Adrenal gland (tissue), 12 donors: ENCODE measurements around the gene RAD51D. TPM values are rescaled to one million over a fixed set of nuclear protein-coding genes. Genes with fewer than 3 reads are reported as not detected.

Experiments
- DNase-seq, 7 donors: peaks; one replicate each; pipeline ENCODE4 v3.0.0-alpha.2; 2019 to 2020
- H3K27ac ChIP-seq, 5 donors: fragments of 200-600 bp; sonication (generic) in 4 of 5; 1 replicate in 3 of 5; 2 replicates in 2 of 5; pipeline versions ENCODE4 v1.5.1 to v1.8.0; 2016 to 2020; ENCODE audit warnings: mild to moderate bottlenecking in 1 of 5
- H3K27me3 ChIP-seq: fragments of 200-600 bp; 2 replicates; pipeline ENCODE4 v1.8.0; 2021
- H3K36me3 ChIP-seq, 2 donors: fragments of 200-600 bp; replicated peaks in 1 of 2; 1 replicate in 1 of 2; 2 replicates in 1 of 2; pipeline versions ENCODE4 v1.5.1 to v1.8.0; 2018 to 2022
- H3K4me1 ChIP-seq, 2 donors: fragments of 200-600 bp; replicated peaks in 1 of 2; 1 replicate in 1 of 2; 2 replicates in 1 of 2; pipeline versions ENCODE4 v1.5.1 to v1.8.0; 2018 to 2021
- H3K4me3 ChIP-seq, 4 donors: fragments of 200-600 bp; sonication (generic) in 3 of 4; one replicate each; pipeline ENCODE4 v1.5.1; 2016 to 2018
- H3K9me3 ChIP-seq, 3 donors: fragments of 200-600 bp; sonication (generic) in 1 of 3; replicated peaks in 1 of 3; 1 replicate in 2 of 3; 2 replicates in 1 of 3; pipeline versions ENCODE4 v1.5.1 to v1.8.0; 2016 to 2021
- CTCF ChIP-seq, 6 experiments: fragments of 450-650 bp in 4 of 6; fragments of 200-600 bp in 2 of 6; sonication (generic) in 1 of 6; IDR thresholded peaks; 1 replicate in 5 of 6; 2 replicates in 1 of 6; pipeline versions ENCODE4 v1.5.1 to v1.8.0; 2016 to 2021; ENCODE audit warnings: antibody characterized with exemption in 6 of 6, mild to moderate bottlenecking in 2 of 6, moderate library complexity in 1 of 6
- POLR2A ChIP-seq, 2 donors: fragments of 450-650 bp; IDR thresholded peaks; one replicate each; pipeline ENCODE4 v1.6.1; 2017; ENCODE audit warnings: antibody characterized with exemption in 2 of 2, mild to moderate bottlenecking in 2 of 2, moderate library complexity in 1 of 2
- WGBS, 4 donors: extraction: QIAGEN DNeasy Blood & Tissue Kit in 2 of 4; methylation state at CpG; one replicate each; pipeline versions ENCODE4 v1.1.5 to v1.1.7; 2013 to 2017; 5-methylcytosine and 5-hydroxymethylcytosine counted together
- intact Hi-C, 2 donors: fragments of 100-400 bp; cut with DNase I; formaldehyde crosslinking; loops; one replicate each; pipeline versions ENCODE4 v1.14.1 to v1.15.0; 2022 to 2023
- polyA plus RNA-seq, 3 donors: library from polyadenylated mRNA; stranded (reverse); fragments of 200-250 nt in 2 of 3; fragments of 350-450 nt in 1 of 3; fragmentation: Illumina TruSeq in 1 of 3; extraction: RNeasy Lipid Tissue Mini Kit (QIAGEN cat#74804) in 1 of 3; gene quantifications; one replicate each; pipeline ENCODE4 v1.2.3, GENCODE V29; 2013 to 2014
- total RNA-seq, 9 donors: library from RNA; depleted of rRNA in 4 of 9; stranded (reverse); fragments of >200 nt in 4 of 9; fragments of 120-200 nt in 1 of 9; fragmentation: NEBNext Ultra II Directional in 1 of 9; extraction: Animal tissue kit (Norgen Biotek cat#: 25700) in 1 of 9; gene quantifications; one replicate each; pipeline versions ENCODE4 v1.1.0 to v1.2.4, GENCODE V29; 2013 to 2023
- donor health status: healthy with polysubstance abuse.
- donor health status: Bipolar disorder and iron deficiency.
- donor health status: DM: yes; HTN: yes; CAD: no.
- donor health status: DM: no; HTN: no; CAD: no.
- donor health status: DM: no; HTN: no; CAD: no.
- donor health status: DM: yes; HTN: yes; CAD: no.

The RAD51D gene
- total and polyA plus RNA-seq, 12 donors = 3.3 to 14.3 (median 5.8) TPM

GRCh38 chr17:35052241-35052610, 67.4 kb downstream of the RAD51D start:
- no peak for DNase-seq

GRCh38 chr17:35051579-35052240, 68.0 kb downstream of the RAD51D start:
- intact Hi-C loops = no loop called here
- Histone ChIP-seq H3K9me3 (no peaks in the 10 kb centered on the region), H3K36me3 (no peaks in the 10 kb centered on the region), H3K4me1 (peaks cover 4 to 25% of the 10 kb centered on the region in 2 donors), H3K27me3 (no peaks in the 10 kb centered on the region), H3K4me3 (no peak overlapping the region), H3K27ac (peak overlapping the region in 3 of 5 donors; percentile 4 to 83 (median 62))
- no peak for DNase-seq
- TF ChIP-seq POLR2A (IDR thresholded peaks at IDR 0.05) (no peak), CTCF (IDR thresholded peaks at IDR 0.05) (no peak)
- WGBS, 4 donors = 48 to 57% (median 56%) methylated on average over 6 of the region's 6 CpGs

More at GRCh38 chr17:35052241-35052610, 67.4 kb downstream of the RAD51D start:
- Histone ChIP-seq H3K4me1 (peaks cover 4 to 20% of the 10 kb centered on the region in 2 donors), H3K36me3 (no peaks in the 10 kb centered on the region), H3K9me3 (no peaks in the 10 kb centered on the region), H3K27ac (no peak overlapping the region), H3K4me3 (no peak overlapping the region), H3K27me3 (no peaks in the 10 kb centered on the region)
- intact Hi-C loops = no loop called here
- TF ChIP-seq POLR2A (IDR thresholded peaks at IDR 0.05) (no peak), CTCF (IDR thresholded peaks at IDR 0.05) (no peak)

- TF ChIP-seq POLR2A (IDR thresholded peaks at IDR 0.05) (no peak), CTCF (IDR thresholded peaks at IDR 0.05) (no peak)
- Histone ChIP-seq H3K4me1 (peaks cover 4 to 30% of the 10 kb centered on the region in 2 donors), H3K27me3 (no peaks in the 10 kb centered on the region), H3K36me3 (no peaks in the 10 kb centered on the region), H3K4me3 (no peak overlapping the region), H3K27ac (peak overlapping the region in 3 of 5 donors; percentile 16 to 83 (median 62)), H3K9me3 (no peaks in the 10 kb centered on the region)
- WGBS, 4 donors = 4 to 13% (median 8%) methylated on average over 2 of the region's 2 CpGs
- DNase-seq = peak in 1 of 7 donors; percentile 7
- intact Hi-C loops = no loop called here
Measured at GRCh38 chr17:35051183-35051578, 68.5 kb downstream of the RAD51D start.

GRCh38 chr17:35050170-35050569, 69.5 kb downstream of the RAD51D start:
- H3K36me3 ChIP-seq = no peaks in the 10 kb centered on the region
- no peaks in the 10 kb centered on the region for H3K27me3 ChIP-seq
- DNase-seq = no peak
- TF ChIP-seq CTCF (IDR thresholded peaks at IDR 0.05) (no peak), POLR2A (IDR thresholded peaks at IDR 0.05) (no peak)
- intact Hi-C loops = no loop called here
- H3K27ac ChIP-seq = peak overlapping the region in 1 of 5 donors; percentile 62
- peaks cover 4 to 30% of the 10 kb centered on the region in 2 donors for H3K4me1 ChIP-seq
- no peak overlapping the region for H3K4me3 ChIP-seq
- 94 to 100% (median 97%) methylated on average over 2 of the region's 2 CpGs for WGBS, 4 donors
- no peaks in the 10 kb centered on the region for H3K9me3 ChIP-seq
